Subcutaneous adipose tissue (tissue), 4 donors: ENCODE results near the gene DCAF11. TPM values are rescaled to one million over a fixed set of nuclear protein-coding genes. Genes with fewer than 3 reads are reported as not detected.

ENCODE experiments used
- CTCF ChIP-seq: fragments of 450-650 bp; IDR thresholded peaks from one replicate; pipeline ENCODE4 v1.5.1; 2016; ENCODE audit warnings: low read depth, mild to moderate bottlenecking, control low read depth, antibody characterized with exemption, moderate library complexity
- total RNA-seq, 4 donors: library from RNA; depleted of rRNA; stranded (reverse); fragments of >200 nt; gene quantifications; one replicate each; pipeline ENCODE4 v1.1.0, GENCODE V29; 2016

Gene DCAF11
- total RNA-seq, 4 donors from 2014 or later, result 39.6 to 83.5 (median 53.2) TPM

GRCh38 chr14:24074625-24075484 is 39.7 kb upstream of the DCAF11 start:
- no peak for TF ChIP-seq CTCF

- TF ChIP-seq CTCF, result no peak
Observed at GRCh38 chr14:24075485-24076301, 38.9 kb upstream of the DCAF11 start.

- TF ChIP-seq CTCF, result no peak
Observed at GRCh38 chr14:24076302-24076601, 38.3 kb upstream of the DCAF11 start.

GRCh38 chr14:24077086-24077485 is 37.5 kb upstream of the DCAF11 start:
- TF ChIP-seq CTCF, result no peak

- no peak for TF ChIP-seq CTCF
Observed at GRCh38 chr14:24078146-24078545, 36.4 kb upstream of the DCAF11 start.

- TF ChIP-seq CTCF, result no peak
Observed at GRCh38 chr14:24079491-24080141, 35.0 kb upstream of the DCAF11 start.

GRCh38 chr14:24080142-24080530 is 34.4 kb upstream of the DCAF11 start:
- no peak for TF ChIP-seq CTCF
